ENCODE data around the gene FSTL5. TPM values are rescaled to one million over a fixed set of nuclear protein-coding genes. Genes with fewer than 3 reads are reported as not detected.

FSTL5 gene
- polyA plus RNA-seq, 6 donors from 2014 or later = not detected

GRCh38 chr4:161827013-161827412 is 336.8 kb downstream of the FSTL5 start:
- H3K36me3 Mint-ChIP-seq = no peaks in the 10 kb centered on the region
- peaks cover 0 to 7% (median 4%) of the 10 kb centered on the region in 7 donors for H3K9me3 Mint-ChIP-seq
- ATAC-seq (ENCODE audit: low read depth in 2 of 2) = no peak
- no peak overlapping the region for H3K27ac Mint-ChIP-seq
- no peak for DNase-seq
- H3K4me1 Mint-ChIP-seq = no peaks in the 10 kb centered on the region
- H3K4me3 Mint-ChIP-seq = peak overlapping the region in 1 of 8 donors; percentile 61
- no peaks in the 10 kb centered on the region for H3K27me3 Mint-ChIP-seq

GRCh38 chr4:161823450-161823849 is 340.4 kb downstream of the FSTL5 start:
- no peaks in the 10 kb centered on the region for H3K4me1 Mint-ChIP-seq
- H3K9me3 Mint-ChIP-seq = peaks cover 0 to 9% (median 7%) of the 10 kb centered on the region in 7 donors
- no peaks in the 10 kb centered on the region for H3K36me3 Mint-ChIP-seq
- no peak overlapping the region for H3K4me3 Mint-ChIP-seq
- H3K27me3 Mint-ChIP-seq = no peaks in the 10 kb centered on the region
- no peak for DNase-seq
- ATAC-seq (ENCODE audit: low read depth in 2 of 2) = no peak
- H3K27ac Mint-ChIP-seq = no peak overlapping the region

- H3K27ac Mint-ChIP-seq = no peak overlapping the region
- H3K27me3 Mint-ChIP-seq = no peaks in the 10 kb centered on the region
- no peaks in the 10 kb centered on the region for H3K36me3 Mint-ChIP-seq
- H3K9me3 Mint-ChIP-seq = peaks cover 0 to 9% (median 5%) of the 10 kb centered on the region in 7 donors
- no peak overlapping the region for H3K4me3 Mint-ChIP-seq
- H3K4me1 Mint-ChIP-seq = no peaks in the 10 kb centered on the region
- ATAC-seq (ENCODE audit: low read depth in 2 of 2) (no peak), DNase-seq (no peak)
Measured at GRCh38 chr4:161822174-161822573, 341.6 kb downstream of the FSTL5 start.

- no peak overlapping the region for H3K4me3 Mint-ChIP-seq
Measured at GRCh38 chr4:161817914-161818313, 345.9 kb downstream of the FSTL5 start.

GRCh38 chr4:161816958-161817357 is 346.8 kb downstream of the FSTL5 start:
- ATAC-seq (ENCODE audit: low read depth in 2 of 2) = no peak
- H3K27me3 Mint-ChIP-seq = no peaks in the 10 kb centered on the region
- no peak for DNase-seq
- no peaks in the 10 kb centered on the region for H3K36me3 Mint-ChIP-seq
- no peak overlapping the region for H3K4me3 Mint-ChIP-seq
- H3K9me3 Mint-ChIP-seq = peaks cover 0 to 5% (median 2%) of the 10 kb centered on the region in 7 donors
- no peak overlapping the region for H3K27ac Mint-ChIP-seq
- H3K4me1 Mint-ChIP-seq = no peaks in the 10 kb centered on the region

More at GRCh38 chr4:161817914-161818313, 345.9 kb downstream of the FSTL5 start:
- Mint-ChIP-seq H3K4me1 (no peaks in the 10 kb centered on the region), H3K9me3 (peaks cover 0 to 5% (median 2%) of the 10 kb centered on the region in 7 donors), H3K27ac (no peak overlapping the region), H3K27me3 (no peaks in the 10 kb centered on the region), H3K36me3 (no peaks in the 10 kb centered on the region)
- DNase-seq (no peak), ATAC-seq (ENCODE audit: low read depth in 2 of 2) (no peak)

GRCh38 chr4:161815841-161816240 is 348.0 kb downstream of the FSTL5 start:
- no peak overlapping the region for H3K27ac Mint-ChIP-seq
- DNase-seq (no peak), ATAC-seq (ENCODE audit: low read depth in 2 of 2) (no peak)
- no peaks in the 10 kb centered on the region for H3K36me3 Mint-ChIP-seq
- peaks cover 0 to 5% (median 0%) of the 10 kb centered on the region in 7 donors for H3K9me3 Mint-ChIP-seq
- H3K4me3 Mint-ChIP-seq = no peak overlapping the region
- H3K27me3 Mint-ChIP-seq = no peaks in the 10 kb centered on the region
- H3K4me1 Mint-ChIP-seq = no peaks in the 10 kb centered on the region

GRCh38 chr4:161813889-161814288 is 349.9 kb downstream of the FSTL5 start:
- ATAC-seq (ENCODE audit: low read depth in 2 of 2) (no peak), DNase-seq (no peak)
- H3K4me1 Mint-ChIP-seq = no peaks in the 10 kb centered on the region
- H3K36me3 Mint-ChIP-seq = no peaks in the 10 kb centered on the region
- H3K27ac Mint-ChIP-seq = no peak overlapping the region
- no peaks in the 10 kb centered on the region for H3K27me3 Mint-ChIP-seq
- no peak overlapping the region for H3K4me3 Mint-ChIP-seq
- peaks cover 0 to 4% (median 0%) of the 10 kb centered on the region in 7 donors for H3K9me3 Mint-ChIP-seq

- ATAC-seq (ENCODE audit: low read depth in 2 of 2) (no peak), DNase-seq (no peak)
- H3K27ac Mint-ChIP-seq = no peak overlapping the region
- H3K4me3 Mint-ChIP-seq = no peak overlapping the region
- H3K27me3 Mint-ChIP-seq = no peaks in the 10 kb centered on the region
- peaks cover 0 to 4% (median 0%) of the 10 kb centered on the region in 7 donors for H3K9me3 Mint-ChIP-seq
- no peaks in the 10 kb centered on the region for H3K4me1 Mint-ChIP-seq
- no peaks in the 10 kb centered on the region for H3K36me3 Mint-ChIP-seq
Measured at GRCh38 chr4:161813389-161813788, 350.4 kb downstream of the FSTL5 start.

- no peak overlapping the region for H3K4me3 Mint-ChIP-seq
- no peak overlapping the region for H3K27ac Mint-ChIP-seq
- no peak for DNase-seq
- H3K27me3 Mint-ChIP-seq = no peaks in the 10 kb centered on the region
- H3K9me3 Mint-ChIP-seq = peaks cover 0 to 7% (median 0%) of the 10 kb centered on the region in 7 donors
- ATAC-seq (ENCODE audit: low read depth in 2 of 2) = no peak
- H3K36me3 Mint-ChIP-seq = no peaks in the 10 kb centered on the region
- H3K4me1 Mint-ChIP-seq = no peaks in the 10 kb centered on the region
Measured at GRCh38 chr4:161803171-161803570, 360.6 kb downstream of the FSTL5 start.

GRCh38 chr4:161799710-161800109 is 364.1 kb downstream of the FSTL5 start:
- no peaks in the 10 kb centered on the region for H3K27me3 Mint-ChIP-seq

GRCh38 chr4:161792991-161793390 is 370.8 kb downstream of the FSTL5 start:
- no peak overlapping the region for H3K27ac Mint-ChIP-seq
- H3K36me3 Mint-ChIP-seq = no peaks in the 10 kb centered on the region
- DNase-seq = no peak
- H3K4me1 Mint-ChIP-seq = no peaks in the 10 kb centered on the region
- peaks cover 0 to 4% (median 0%) of the 10 kb centered on the region in 7 donors for H3K9me3 Mint-ChIP-seq
- ATAC-seq (ENCODE audit: low read depth in 2 of 2) = no peak
- no peak overlapping the region for H3K4me3 Mint-ChIP-seq
- H3K27me3 Mint-ChIP-seq = no peaks in the 10 kb centered on the region

More at GRCh38 chr4:161799710-161800109, 364.1 kb downstream of the FSTL5 start:
- no peak overlapping the region for H3K4me3 Mint-ChIP-seq
- H3K36me3 Mint-ChIP-seq = no peaks in the 10 kb centered on the region
- no peaks in the 10 kb centered on the region for H3K9me3 Mint-ChIP-seq
- ATAC-seq (ENCODE audit: low read depth in 2 of 2) (no peak), DNase-seq (no peak)
- H3K27ac Mint-ChIP-seq = no peak overlapping the region
- no peaks in the 10 kb centered on the region for H3K4me1 Mint-ChIP-seq

GRCh38 chr4:161791796-161792556 is 371.8 kb downstream of the FSTL5 start:
- Mint-ChIP-seq H3K9me3 (peaks cover 0 to 4% (median 2%) of the 10 kb centered on the region in 7 donors), H3K27me3 (no peaks in the 10 kb centered on the region), H3K36me3 (no peaks in the 10 kb centered on the region), H3K4me3 (no peak overlapping the region), H3K4me1 (no peaks in the 10 kb centered on the region), H3K27ac (no peak overlapping the region)
- no peak for ATAC-seq (ENCODE audit: low read depth in 2 of 2)
- DNase-seq = no peak

GRCh38 chr4:161767116-161767515 is 396.7 kb downstream of the FSTL5 start:
- no peaks in the 10 kb centered on the region for H3K36me3 Mint-ChIP-seq
- H3K27ac Mint-ChIP-seq = no peak overlapping the region
- no peak overlapping the region for H3K4me3 Mint-ChIP-seq
- H3K4me1 Mint-ChIP-seq = no peaks in the 10 kb centered on the region
- H3K27me3 Mint-ChIP-seq = no peaks in the 10 kb centered on the region
- ATAC-seq (ENCODE audit: low read depth in 2 of 2) = no peak
- peaks cover 0 to 4% (median 0%) of the 10 kb centered on the region in 7 donors for H3K9me3 Mint-ChIP-seq
- no peak for DNase-seq

- Mint-ChIP-seq H3K9me3 (peaks cover 0 to 4% (median 0%) of the 10 kb centered on the region in 7 donors), H3K4me1 (no peaks in the 10 kb centered on the region), H3K4me3 (no peak overlapping the region), H3K36me3 (no peaks in the 10 kb centered on the region), H3K27ac (no peak overlapping the region), H3K27me3 (no peaks in the 10 kb centered on the region)
- no peak for ATAC-seq (ENCODE audit: low read depth in 2 of 2)
- no peak for DNase-seq
Measured at GRCh38 chr4:161762796-161763195, 401.0 kb downstream of the FSTL5 start.
